DOHH2 (cell line): ENCODE results near the gene OR51B4.

Source experiments
- EZH2phosphoT487 ChIP-seq: fragments of 200-600 bp; sonication (generic); IDR thresholded peaks from 2 replicates; pipeline ENCODE4 v1.6.1; 2017; ENCODE audit warnings: borderline replicate concordance, mild to moderate bottlenecking, antibody characterized with exemption, low read length, moderate library complexity, mixed read lengths
- TF ChIP-seq, protein P1 (sequence below): fragments of 200-600 bp; sonication (generic); IDR thresholded peaks from one replicate; pipeline ENCODE4 v1.5.1; 2014; ENCODE audit warnings: antibody characterized with exemption, mild to moderate bottlenecking, low read depth, low read length; ENCODE audit not compliant: poor library complexity, severe bottlenecking

GRCh38 chr11:5274395-5274794, 27.4 kb downstream of the OR51B4 start:
- TF ChIP-seq, protein P1, sequence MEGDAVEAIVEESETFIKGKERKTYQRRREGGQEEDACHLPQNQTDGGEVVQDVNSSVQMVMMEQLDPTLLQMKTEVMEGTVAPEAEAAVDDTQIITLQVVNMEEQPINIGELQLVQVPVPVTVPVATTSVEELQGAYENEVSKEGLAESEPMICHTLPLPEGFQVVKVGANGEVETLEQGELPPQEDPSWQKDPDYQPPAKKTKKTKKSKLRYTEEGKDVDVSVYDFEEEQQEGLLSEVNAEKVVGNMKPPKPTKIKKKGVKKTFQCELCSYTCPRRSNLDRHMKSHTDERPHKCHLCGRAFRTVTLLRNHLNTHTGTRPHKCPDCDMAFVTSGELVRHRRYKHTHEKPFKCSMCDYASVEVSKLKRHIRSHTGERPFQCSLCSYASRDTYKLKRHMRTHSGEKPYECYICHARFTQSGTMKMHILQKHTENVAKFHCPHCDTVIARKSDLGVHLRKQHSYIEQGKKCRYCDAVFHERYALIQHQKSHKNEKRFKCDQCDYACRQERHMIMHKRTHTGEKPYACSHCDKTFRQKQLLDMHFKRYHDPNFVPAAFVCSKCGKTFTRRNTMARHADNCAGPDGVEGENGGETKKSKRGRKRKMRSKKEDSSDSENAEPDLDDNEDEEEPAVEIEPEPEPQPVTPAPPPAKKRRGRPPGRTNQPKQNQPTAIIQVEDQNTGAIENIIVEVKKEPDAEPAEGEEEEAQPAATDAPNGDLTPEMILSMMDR, result no peak
- no peak for TF ChIP-seq EZH2phosphoT487
